MM.1S (cell line): Measurements from ENCODE around the gene NLRC3.

Experiments used
- CTCF ChIP-seq: fragments of 300-600 bp; sonication (generic); IDR thresholded peaks from 2 replicates; pipeline ENCODE4 v1.5.1; 2016; ENCODE audit warnings: antibody characterized with exemption, low read length, mixed read lengths
- EZH2phosphoT487 ChIP-seq: fragments of 300-600 bp; sonication (generic); IDR thresholded peaks from 2 replicates; pipeline ENCODE4 v1.6.1; 2018; ENCODE audit warnings: antibody characterized with exemption, low read length

DNA sequence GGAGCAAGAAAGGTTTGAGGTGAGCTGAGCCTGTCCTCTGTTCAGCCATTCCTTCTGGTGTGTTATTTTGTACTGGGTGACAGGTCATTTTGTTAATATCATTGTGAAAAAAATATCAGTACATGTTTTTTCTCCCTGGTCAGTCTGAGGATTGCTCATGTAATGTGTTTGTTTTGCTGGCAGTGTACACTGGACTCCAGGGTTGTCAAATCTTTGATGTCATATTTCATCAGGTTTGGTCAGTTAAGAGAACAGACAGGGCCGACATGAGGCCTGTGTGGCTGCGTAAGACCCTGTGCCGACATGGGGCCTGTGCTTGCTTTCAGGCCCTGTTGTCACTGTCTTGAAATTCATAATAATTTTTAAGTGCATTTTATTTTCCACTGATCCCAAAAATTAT is 53.9 kb downstream of the NLRC3 start:
- no peak for TF ChIP-seq CTCF
- no peak for TF ChIP-seq EZH2phosphoT487
